Midbrain (tissue), 1 donor: Measurements from ENCODE around the gene SPART.

Experiments used
- DNase-seq: peaks from one replicate; lab custom pipeline; 2025; lab: John Stamatoyannopoulos, UW

Gene SPART, protein sequence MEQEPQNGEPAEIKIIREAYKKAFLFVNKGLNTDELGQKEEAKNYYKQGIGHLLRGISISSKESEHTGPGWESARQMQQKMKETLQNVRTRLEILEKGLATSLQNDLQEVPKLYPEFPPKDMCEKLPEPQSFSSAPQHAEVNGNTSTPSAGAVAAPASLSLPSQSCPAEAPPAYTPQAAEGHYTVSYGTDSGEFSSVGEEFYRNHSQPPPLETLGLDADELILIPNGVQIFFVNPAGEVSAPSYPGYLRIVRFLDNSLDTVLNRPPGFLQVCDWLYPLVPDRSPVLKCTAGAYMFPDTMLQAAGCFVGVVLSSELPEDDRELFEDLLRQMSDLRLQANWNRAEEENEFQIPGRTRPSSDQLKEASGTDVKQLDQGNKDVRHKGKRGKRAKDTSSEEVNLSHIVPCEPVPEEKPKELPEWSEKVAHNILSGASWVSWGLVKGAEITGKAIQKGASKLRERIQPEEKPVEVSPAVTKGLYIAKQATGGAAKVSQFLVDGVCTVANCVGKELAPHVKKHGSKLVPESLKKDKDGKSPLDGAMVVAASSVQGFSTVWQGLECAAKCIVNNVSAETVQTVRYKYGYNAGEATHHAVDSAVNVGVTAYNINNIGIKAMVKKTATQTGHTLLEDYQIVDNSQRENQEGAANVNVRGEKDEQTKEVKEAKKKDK

DNA sequence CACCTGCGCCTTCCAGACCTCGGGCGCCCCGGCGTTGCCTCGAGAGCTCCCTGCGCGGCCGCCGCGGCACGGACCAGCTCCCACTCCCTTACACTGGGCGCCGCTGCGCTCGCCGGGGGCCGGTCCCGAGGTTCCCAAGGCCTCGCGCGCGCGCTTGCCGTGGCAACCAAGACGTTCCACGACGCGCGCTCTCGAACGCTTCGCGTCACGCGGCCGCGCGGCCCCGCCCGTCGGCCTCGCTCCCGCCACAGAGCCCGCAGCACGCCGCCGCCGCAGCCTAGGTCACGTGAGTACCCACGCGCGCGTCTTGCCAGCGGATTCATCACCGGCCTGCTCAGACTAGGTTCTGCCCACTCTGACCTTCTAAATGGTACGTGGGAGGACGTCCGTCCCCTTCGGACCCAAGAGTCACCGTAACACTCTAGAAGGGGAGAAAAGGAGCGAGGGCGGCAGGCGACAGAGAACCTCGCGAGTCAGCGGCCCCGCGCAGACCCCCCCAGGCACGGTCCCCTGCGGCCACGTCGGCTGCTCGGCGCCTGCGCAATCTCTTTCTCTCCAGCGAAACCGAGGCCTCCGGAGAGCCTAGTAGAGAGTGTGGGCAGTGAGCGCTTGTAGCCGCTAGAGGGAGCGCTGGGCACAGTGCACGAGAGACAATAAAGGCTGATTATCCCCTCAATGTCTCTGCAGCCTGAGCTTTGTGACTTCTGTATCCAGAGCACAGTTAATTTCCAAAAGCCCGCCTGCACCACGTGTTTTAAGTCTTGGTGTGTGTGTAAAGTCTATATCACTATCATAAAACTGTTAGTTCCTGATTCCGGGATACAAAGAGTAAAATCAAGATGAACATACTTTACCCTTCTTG, at the start of gene SPART:
TSS of gene SPART (minus strand) at position 173 of the 862 bp plus-strand sequence. CDS start 10,564 bp downstream, outside the sequence.
- DNase-seq = peak; percentile 96

DNA sequence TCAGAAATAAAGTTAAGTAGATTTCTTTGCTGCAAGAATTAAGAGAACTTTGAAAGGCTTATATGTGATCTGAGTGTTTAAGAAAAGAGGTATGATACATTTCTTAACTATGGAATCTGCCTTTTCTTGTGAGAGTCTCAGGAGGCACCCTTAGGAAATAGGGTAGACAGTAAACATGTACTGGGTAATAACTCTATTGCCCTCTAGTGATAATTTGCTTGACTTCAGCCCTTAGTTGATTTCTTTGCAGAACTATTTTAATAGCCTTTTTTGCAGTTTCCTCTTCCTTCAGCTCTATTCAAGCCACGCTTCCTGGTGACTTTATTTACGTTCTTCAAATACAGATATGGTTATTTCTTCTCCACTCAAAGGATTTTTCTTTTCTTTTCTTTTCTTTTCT, 49.1 kb upstream of the SPART start:
- peak; percentile 59 for DNase-seq

DNA sequence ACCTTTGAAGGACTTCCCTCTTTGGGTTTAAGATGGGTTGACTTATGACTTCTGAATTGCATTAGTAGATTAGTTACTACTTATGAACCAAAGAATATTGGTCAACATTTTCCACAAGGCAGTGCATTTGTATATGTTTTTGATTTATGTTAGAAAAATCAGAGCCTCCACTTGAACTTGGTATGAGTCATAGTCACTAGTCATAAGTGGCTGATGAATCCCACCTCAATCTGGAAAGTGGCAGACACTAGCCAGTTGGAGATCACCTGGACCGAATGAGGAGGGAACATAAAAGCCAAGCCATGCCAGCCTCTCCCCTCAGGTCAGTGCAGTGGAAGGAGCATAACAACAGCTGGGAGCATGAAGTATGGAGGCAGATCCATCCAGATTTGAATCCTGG, 39.3 kb upstream of the SPART start:
- no peak for DNase-seq

DNA sequence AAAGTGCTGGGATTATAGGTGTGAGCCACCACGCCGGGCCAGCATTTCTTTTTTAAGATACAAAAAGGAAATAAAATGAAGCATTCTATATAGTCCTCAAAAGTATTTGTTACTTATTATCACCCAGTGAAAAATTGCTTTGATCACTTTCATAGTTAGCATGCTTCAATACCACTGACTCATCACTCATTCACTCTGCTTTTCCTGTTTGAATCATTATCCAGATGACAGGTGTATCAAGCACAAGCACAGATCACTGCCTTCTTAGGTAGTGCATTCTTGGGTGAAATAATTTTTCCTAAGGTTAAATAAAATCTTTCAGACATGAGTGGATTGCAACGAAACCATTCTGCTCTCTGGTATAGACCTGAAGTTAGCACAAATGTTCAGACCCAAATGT, 35.8 kb upstream of the SPART start:
- DNase-seq = no peak

DNA sequence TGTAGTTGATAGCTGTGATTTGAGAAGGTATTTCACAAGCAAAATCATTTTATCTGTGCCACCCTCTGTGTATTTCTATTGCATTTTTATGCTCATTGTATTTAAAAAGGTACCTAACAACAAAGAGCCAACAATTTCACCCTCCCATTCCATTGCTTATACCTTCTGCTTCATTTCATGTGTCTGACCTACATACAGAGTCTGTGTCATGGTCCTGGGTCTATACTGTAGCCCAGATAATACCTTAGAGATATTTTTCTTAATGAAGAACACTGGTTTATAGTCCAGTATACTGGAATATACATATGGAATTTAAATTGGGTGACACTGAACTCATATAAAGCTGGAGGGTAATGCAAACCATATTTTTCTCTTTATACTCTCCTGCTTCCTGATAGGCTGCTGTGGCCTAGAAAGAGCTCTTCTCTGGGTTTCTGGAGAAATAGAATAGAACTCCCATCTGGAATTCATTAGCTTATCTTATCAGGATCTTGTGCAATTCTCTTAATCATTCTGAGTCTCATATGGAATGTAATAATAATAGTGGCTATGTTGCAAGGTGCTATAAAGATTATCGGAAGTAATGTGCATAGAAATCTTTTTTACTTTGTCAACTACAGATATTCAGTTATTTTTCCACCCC, 31.8 kb upstream of the SPART start:
- no peak for DNase-seq

DNA sequence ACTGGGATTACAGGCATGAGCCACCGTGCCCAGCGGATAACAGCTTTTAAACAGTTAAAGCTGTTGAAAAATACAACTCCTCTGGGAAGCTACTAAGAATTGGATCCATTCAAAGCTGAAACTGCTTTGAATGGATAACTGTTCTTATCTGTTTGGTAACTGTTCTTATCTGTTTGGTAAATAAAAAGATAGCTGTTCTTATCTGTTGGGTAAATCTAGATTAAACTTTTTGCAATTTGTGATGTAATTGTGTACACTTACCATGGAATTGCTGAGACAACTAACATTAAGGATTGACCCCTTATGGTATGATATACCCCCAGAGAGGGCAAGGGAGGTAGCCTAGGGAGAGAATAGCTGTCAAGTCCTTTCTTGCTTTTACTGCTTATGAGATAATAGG, 27.9 kb upstream of the SPART start:
- DNase-seq = no peak

DNA sequence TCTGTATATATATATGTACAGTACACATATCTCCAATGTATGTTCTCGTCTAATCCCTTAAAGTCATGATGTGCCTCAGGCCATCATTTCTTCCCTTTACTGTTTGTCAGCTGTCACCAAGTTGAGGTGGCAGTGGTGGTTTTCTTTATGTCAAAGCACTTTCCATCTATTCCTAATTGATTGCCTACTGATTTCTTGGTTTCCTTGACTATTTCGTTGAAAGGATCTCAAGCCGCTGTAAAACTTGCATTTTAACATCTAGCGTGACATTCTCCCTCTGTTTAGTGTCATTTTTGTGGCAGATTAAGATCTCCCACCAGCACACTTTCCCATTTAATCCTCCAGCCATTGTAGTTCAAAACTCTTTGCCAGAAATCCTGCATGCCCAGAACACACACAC, 25.0 kb upstream of the SPART start:
- no peak for DNase-seq

DNA sequence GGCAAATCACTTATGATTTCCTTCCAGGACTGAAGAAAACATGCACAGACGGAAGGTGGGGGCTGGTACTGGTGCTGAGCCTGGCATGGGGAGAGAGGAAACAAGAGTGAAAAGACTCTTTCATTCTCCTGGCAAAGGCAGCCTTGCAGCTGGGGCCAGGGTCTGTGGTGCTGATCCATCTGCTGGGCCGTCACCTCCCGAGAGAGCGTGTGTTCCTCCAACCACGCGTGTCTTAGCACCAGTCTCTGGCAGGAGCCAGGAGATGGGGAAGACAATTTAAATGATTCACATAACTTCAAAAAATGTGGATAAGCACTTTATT, 23.9 kb upstream of the SPART start:
- peak; percentile 84 for DNase-seq

DNA sequence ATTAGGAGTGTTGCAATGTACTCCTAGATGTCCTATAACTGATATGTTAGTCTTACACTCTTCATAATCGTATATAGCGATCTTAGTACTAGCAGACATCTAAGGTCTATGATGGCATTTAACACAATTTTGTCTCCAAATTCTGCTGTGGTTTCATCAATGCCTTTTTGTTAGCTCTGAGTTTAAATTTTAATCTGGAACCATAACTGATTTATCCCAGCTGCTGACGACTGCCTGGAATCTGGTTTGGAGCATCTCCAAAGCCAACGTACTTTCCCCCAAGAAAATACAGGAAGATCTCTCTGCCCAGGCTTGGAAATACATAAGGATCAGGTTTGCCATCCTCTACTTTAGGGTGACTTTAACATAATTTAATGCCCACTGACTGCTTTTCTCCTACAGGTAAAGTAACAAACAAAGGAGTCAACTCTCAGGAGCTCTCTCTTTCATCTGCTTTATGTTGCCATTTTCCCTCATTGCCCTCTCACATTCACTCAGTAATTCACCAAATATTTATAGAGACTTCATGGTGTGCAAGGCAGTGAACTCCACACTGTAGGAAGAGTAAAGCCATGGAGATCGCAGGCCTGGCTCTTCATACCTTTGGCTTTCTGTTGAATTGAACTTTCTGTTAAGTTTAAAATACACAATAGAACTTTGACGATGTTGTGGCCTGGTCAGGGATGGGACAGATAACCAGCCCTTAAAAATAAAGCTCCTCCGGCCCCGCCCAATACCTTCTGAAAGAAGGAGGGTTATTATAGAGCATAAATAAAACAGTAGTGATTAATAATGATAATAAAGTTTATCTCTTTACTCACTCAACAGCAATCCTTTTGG, 23.3 kb upstream of the SPART start:
- DNase-seq = peak; percentile 55

DNA sequence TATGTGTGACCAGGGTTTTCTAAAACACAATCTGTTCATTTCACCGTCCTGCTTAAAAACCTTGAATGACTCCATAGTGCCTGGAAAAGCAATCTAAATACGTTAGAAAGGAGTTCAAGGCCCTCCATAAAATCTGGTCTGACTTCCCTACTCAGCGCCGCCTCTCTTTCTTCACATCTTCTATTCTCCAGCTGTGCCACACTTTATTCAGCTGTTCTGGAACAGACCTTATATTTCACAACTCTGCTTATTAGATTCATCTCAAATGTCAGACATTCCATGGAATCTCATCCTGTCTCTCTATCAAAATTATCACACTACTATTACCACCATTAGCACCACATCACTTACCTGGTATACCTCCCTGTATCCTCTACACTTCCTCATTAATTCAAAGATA, 19.8 kb upstream of the SPART start:
- DNase-seq = no peak

DNA sequence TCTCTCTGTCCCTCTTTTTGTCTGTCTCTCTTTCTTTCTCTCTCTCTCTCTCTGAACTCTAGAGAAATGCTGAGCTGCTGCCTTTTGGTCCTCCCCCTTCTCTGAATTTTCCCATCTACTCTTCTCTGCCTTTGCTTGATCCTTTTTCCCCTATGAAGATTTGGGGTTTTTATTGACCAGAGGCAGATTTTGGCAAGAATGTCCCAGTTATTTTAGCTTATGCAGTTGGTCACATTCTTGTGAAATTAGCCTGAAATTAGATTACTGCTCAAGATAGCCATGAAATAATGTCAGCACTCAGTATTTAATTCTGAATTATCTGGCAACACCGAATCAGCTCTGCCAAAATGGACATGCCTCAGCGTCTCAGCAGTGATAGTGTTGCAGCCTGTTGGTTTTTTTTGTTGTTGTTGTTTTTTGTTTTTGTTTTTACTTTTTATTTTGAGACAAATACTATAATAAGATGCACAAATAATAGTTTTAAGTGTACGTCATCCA, 17.2 kb upstream of the SPART start:
- DNase-seq = no peak

DNA sequence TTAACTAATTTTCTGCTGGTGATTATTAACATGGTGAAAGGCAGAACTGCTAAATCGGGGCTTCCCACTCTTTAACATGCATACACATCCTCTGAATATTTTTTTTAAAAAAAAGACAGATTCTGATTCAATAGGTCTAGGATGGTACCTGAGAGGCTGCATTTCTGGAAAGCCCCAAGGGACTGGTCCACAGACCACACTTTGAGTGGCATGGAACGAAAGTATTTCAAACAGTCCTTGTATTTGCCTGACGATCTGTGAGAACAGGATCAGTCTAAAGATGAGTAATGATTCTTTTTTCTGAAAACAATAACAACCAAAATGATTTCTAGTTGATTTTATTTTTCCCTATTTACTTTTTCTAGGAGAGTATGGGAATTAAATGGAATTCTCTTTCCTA, 16.7 kb upstream of the SPART start:
- DNase-seq = no peak

DNA sequence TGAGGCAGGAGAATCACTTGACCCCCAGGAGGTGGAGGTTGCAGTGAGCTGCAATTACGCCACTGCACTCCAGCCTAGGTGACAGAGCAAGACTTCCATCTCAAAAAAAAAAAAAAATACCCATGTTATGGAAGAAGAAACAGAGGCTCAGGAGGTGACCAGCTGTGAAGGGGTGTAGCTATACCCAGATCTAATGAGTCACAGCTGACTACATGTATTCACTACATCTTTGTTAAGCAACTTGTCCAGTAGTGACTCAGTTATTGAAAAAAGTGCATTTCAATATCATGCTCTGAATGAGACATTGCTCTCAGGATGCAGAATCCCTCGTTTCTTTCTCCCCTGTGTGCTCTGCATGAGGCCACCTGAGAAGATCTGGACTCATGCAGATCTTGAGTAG, 16.1 kb upstream of the SPART start:
- no peak for DNase-seq

DNA sequence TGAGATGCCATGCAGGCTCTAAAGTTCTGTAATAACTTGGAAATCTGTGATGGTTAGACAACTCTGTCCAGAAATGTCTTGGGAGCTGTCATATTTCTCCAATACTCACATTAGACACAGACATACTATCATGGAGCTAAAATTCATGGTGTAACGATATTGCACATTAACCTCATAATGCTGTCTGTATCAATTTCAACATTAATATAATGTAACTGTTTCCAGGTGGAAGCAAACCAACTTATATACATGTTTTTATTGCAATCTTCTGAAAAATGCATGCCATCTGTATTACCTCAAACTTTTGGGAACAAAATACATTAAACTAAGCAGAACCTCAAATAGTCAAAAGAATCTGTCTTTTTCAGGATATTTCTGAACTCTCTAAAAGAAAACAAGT, 14.7 kb upstream of the SPART start:
- no peak for DNase-seq

DNA sequence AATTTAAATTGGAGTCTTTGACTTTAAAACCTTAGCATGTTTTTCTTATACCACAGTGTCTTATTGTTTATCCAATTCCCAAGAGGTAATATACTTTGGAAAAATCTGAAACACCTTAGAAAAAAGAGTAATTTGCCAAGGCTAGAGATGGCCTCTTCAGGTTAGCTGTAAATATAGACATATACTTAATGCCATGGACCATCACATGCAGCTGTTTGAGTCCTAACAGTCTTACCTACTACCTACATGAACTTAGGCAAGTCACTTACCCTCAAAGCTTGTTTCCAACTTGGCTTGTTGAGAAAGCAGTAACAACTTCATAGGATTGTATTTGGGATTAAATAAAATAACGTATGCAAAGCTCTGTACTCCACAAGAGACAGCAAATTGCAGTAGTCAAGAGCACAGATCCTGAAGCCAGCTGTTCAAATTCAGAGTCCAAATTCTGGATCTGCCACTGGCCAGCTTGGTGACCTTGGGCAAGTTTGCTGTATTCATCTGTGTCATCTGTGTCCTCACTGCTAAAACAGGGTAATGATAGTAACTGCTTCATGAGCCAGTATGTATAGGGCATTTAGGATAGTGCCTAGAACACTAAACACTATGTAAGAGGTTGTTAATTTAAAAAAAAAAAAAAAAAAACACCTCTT, 13.2 kb upstream of the SPART start:
- DNase-seq = no peak

DNA sequence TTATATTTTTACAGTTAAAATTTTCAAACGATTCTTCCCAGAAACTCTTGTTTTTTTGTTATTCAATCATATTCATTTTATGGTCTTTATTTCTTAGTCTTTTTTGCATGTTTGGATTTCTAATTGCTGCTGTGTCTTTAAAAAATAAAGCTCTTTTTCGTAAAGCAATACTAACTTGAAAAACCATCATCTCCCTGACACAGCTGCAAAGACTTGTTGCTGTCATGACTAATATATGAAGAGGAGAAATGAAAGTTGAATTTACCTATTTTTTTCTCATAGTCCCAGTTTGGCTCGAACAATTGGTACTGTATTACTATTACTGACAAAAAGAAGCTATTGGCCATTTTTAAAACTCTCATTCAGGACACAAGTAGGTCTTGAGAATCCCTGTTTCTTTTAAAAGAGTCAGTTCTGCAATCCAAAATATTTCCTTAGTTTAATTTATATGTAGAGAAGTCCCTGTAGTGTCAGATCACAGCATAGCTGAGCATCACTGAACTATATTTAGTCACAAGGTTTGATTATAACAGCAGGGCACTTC, 12.1 kb upstream of the SPART start:
- DNase-seq = no peak

DNA sequence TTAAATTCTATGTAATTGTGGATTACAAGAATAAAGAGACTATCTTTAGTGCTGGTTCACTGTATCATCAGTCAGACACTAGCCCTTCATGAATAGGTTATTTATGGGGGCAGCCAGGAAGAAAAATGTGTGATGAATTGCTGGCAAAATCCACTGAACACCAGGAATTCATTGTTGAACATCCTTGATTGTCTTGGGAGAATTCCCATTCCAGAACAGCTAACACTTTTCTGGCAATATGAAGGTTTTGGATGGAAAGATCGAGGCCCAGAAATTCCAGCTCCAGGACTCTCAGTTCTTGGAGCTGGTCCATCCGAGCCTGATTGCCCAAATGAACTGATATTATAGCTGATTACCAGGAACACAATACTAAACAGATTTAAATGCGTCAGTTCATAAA, 11.5 kb upstream of the SPART start:
- no peak for DNase-seq

DNA sequence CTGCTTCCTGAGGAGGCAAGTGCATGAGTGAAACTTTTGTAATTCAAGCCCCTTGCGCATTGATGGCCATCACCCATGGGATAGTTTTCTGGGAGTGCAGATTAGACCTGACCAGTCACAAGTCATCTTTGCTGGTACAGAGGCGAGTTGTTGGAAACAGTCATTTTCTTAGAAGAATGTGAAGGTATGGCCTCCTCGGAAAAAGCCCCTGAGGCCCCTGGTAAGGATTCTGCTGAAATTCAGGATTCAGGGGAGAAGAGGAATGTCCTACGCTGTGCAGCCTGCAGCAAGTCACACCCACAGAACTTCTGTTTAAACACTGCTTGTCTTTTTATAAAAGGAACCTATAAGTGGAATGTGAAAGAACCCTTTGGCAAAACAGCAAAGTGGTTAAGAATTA, 11.0 kb upstream of the SPART start:
- no peak for DNase-seq

DNA sequence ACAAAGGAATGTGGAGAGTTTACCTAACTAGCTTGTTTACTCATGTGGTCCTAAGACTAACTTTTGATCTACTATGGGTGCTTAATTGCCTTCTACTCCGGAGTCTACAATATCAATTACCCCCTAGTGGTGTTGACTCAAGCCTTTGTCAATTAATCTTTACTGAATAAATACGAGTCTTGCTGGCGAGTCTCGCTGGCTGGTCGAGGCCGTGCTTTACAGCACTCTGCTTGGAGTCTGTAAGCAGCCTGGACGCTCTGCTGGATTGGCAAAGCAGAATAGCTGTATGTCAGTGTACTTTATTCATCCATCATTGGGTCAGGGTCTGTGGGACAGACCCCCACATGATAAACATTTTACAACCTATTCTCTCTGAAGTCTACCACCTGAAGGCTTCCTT, 9.9 kb upstream of the SPART start:
- no peak for DNase-seq

DNA sequence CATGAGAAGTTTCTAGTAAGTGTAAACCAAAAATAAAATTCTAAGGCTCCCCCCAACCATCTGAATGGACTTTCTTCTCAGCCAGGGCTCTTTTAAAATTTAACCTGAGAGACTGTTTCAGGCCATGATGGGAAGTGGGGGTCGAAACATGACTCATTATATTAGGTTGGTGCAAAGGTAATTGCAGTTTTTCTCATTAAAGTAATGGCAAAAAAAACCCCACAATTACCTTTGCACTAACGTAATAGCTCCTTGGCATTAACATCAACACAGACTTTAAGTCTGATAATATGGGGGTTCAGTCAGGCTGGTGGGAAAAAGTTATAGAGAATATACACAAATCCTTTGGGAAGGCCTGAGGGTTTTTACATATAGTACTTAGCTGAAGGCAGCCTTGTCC, 9.4 kb upstream of the SPART start:
- DNase-seq = no peak
